Thymus (tissue), 11 donors: ENCODE data around the gene CA10. TPM values are rescaled to one million over a fixed set of nuclear protein-coding genes. Genes with fewer than 3 reads are reported as not detected.

Experiments used
- DNase-seq, 9 donors: peaks; one replicate each; pipeline ENCODE4 v3.0.0-alpha.2; 2013; ENCODE audit warnings: low spot score in 9 of 9, low read depth in 6 of 9, missing footprints in 1 of 9
- H3K27ac ChIP-seq, 2 donors: one replicate each; pipeline ENCODE4 v1.5.1; 2013; ENCODE audit warnings: control low read depth in 1 of 2, low read depth in 1 of 2, low read length in 1 of 2, mild to moderate bottlenecking in 1 of 2, moderate library complexity in 1 of 2
- H3K27me3 ChIP-seq, 2 donors: one replicate each; pipeline ENCODE4 v1.5.1; 2013; ENCODE audit warnings: low read length in 1 of 2; ENCODE audit not compliant: control insufficient read depth in 2 of 2, insufficient read depth in 1 of 2
- H3K36me3 ChIP-seq, 2 donors: one replicate each; pipeline ENCODE4 v1.5.1; 2013; ENCODE audit warnings: low read length in 1 of 2, mild to moderate bottlenecking in 1 of 2, moderate library complexity in 1 of 2; ENCODE audit not compliant: control insufficient read depth in 2 of 2, insufficient read depth in 2 of 2
- H3K4me1 ChIP-seq, 2 donors: one replicate each; pipeline ENCODE4 v1.5.1; 2013; ENCODE audit warnings: low read length in 2 of 2; ENCODE audit not compliant: control insufficient read depth in 2 of 2, insufficient read depth in 2 of 2
- H3K4me3 ChIP-seq, 2 donors: one replicate each; pipeline ENCODE4 v1.5.1; 2013; ENCODE audit warnings: low read length in 2 of 2, control low read depth in 1 of 2, mild to moderate bottlenecking in 1 of 2
- H3K9me3 ChIP-seq, 2 donors: one replicate each; pipeline ENCODE4 v1.5.1; 2013; ENCODE audit warnings: low read length in 1 of 2, mild to moderate bottlenecking in 1 of 2; ENCODE audit not compliant: control insufficient read depth in 2 of 2, insufficient read depth in 1 of 2
- WGBS: extraction: QIAGEN DNeasy Blood & Tissue Kit; methylation state at CpG from one replicate; pipeline ENCODE4 v1.1.7; 2013; 5-methylcytosine and 5-hydroxymethylcytosine counted together
- polyA plus RNA-seq: library from polyadenylated mRNA; stranded (reverse); fragments of 200-250 nt; gene quantifications from one replicate; pipeline ENCODE4 v1.2.3, GENCODE V29; 2013
- total RNA-seq: library from RNA; stranded (reverse); fragments of 120-200 nt; gene quantifications from one replicate; pipeline ENCODE4 v1.2.4, GENCODE V29; 2013
- donor health status: healthy.

Gene CA10
- total and polyA plus RNA-seq, 2 donors, result 0.25 to 0.61 TPM

DNA sequence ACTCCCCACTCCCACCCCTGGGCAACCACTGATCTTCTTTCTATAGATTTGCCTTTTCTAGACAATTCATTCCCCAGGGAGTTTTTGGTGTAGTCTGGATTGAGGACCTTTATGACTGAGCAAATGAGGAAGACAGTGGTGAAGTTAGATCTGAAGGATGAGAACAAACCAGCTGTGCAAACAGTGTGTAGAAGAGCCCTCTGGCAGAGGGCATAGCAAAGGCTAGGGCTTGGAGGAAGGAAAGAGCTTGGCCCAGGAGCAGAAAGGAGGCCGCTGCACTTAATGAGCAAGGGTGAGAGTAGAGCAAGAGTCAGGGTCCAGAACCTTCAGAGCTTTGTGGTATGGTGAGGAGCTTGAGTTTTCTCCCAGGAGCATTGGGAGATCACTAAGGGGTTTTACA lies 352.7 kb downstream of the CA10 start:
- no peak for DNase-seq
- Histone ChIP-seq H3K4me3 (no peak overlapping the region), H3K36me3 (no peaks in the 10 kb centered on the region), H3K9me3 (no peaks in the 10 kb centered on the region), H3K4me1 (no peaks in the 10 kb centered on the region), H3K27ac (no peak overlapping the region), H3K27me3 (no peaks in the 10 kb centered on the region)
- 88% methylated on average over 1 of the region's 1 CpG for WGBS

DNA sequence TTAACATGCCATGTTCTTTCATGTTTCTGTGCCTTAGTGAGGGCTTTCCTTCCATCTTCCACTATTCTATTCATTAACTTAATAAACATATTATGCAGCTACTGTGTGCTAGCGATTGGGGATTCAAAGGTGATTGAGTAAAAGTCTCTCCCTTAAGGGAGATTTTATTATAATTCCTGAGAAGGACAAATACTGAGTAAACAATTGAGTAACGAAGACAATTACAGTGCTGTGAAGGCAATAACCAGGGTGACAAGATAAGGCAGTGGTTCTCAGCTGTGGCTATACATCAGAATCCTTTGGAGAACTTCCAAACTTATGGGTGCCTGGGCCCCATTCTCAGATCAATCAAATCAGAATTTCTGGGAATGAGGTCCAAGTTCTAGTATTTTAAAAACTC lies 353.3 kb downstream of the CA10 start:
- Histone ChIP-seq H3K27ac (no peak overlapping the region), H3K4me3 (no peak overlapping the region), H3K9me3 (no peaks in the 10 kb centered on the region), H3K27me3 (no peaks in the 10 kb centered on the region), H3K36me3 (no peaks in the 10 kb centered on the region), H3K4me1 (no peaks in the 10 kb centered on the region)
- no peak for DNase-seq
- WGBS, result 81% methylated on average over 2 of the region's 2 CpGs

DNA sequence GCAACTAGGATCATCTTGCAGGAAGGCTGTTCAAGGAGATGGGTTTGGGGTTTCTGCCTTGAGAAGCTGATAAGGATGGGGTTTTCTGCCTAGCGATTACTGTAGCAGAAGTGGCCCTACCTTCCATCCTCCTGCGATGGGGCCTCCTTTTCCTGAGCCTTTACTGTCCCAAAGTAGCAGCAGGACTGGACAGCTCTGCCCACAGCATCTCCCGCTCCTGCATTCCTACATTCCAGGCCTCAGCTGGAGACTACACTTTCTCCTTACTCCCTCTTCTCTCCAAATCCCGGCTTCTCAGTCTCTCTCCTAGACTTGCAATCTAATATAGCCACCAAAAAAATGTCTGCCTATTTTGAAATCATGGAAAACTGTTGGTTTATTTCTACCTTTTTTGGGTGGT lies 355.4 kb downstream of the CA10 start:
- Histone ChIP-seq H3K27ac (no peak overlapping the region), H3K27me3 (no peaks in the 10 kb centered on the region), H3K4me1 (no peaks in the 10 kb centered on the region), H3K36me3 (no peaks in the 10 kb centered on the region), H3K9me3 (no peaks in the 10 kb centered on the region), H3K4me3 (no peak overlapping the region)
- WGBS, result 75% methylated on average over 4 of the region's 4 CpGs
- DNase-seq, result no peak

DNA sequence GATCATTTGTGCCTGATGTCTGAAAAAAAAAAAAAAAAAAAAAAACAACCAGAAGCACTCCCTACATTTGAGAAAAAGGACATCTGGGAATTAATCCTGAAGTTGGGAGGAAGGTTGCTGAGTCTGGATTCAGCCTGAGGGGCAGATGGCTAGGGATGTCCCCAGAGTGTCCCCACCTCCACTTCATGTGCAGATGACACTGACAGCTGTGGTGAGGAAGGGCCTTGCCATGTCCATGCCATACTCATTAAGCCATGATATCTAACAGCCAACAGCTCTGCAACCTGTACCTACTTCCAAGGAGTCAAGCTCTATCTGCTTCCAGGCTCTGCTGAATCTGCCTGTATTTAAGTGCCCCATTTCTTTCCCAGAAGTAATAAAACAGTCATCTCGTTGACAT lies 356.0 kb downstream of the CA10 start:
- Histone ChIP-seq H3K27me3 (no peaks in the 10 kb centered on the region), H3K9me3 (no peaks in the 10 kb centered on the region), H3K4me3 (no peak overlapping the region), H3K4me1 (no peaks in the 10 kb centered on the region), H3K27ac (no peak overlapping the region), H3K36me3 (no peaks in the 10 kb centered on the region)
- DNase-seq, result no peak
- WGBS, result 82% methylated on average over 1 of the region's 1 CpG

DNA sequence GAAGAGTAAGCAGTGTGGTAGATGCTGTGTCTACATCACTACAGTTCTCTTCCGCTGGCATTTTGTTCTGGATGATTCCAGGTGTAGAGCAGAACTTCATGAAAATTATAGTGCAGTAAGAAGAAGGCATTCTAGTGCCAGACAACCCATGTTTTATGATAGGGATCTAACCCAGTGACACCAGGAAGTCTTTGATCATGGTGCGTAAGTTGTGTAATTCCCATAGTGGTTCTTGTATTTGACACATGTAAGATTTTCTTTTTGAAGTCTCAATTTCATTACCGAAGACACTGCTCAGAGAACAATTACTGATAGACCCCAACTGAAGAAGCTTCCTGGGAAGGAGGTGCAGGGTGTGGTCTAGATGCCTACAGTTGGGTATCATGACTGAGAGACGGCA lies 356.9 kb downstream of the CA10 start:
- Histone ChIP-seq H3K27ac (no peak overlapping the region), H3K36me3 (no peaks in the 10 kb centered on the region), H3K4me1 (no peaks in the 10 kb centered on the region), H3K9me3 (no peaks in the 10 kb centered on the region), H3K4me3 (no peak overlapping the region), H3K27me3 (no peaks in the 10 kb centered on the region)
- 84% methylated on average over 4 of the region's 4 CpGs for WGBS
- no peak for DNase-seq

DNA sequence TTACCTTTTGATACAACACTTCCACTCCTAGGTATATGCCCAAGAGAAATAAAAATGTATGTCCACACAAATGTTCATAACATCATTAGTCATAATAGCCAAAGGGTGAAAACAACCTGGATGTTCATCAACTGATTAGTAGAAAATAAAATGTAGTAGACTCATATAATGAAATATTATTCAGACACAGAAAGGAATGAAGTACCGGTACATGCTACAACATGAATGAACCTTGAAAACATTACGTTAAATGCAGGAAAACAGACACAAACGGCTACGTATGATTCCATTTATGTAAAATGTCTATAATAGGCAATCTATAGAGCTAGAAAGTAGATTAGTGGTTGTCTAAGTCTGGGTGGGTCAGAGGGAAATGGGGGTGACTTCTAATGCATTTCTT lies 358.5 kb downstream of the CA10 start:
- H3K4me1 ChIP-seq, result no peaks in the 10 kb centered on the region
- WGBS, result 96% methylated on average over 4 of the region's 4 CpGs
- DNase-seq, result no peak
- H3K4me3 ChIP-seq, result no peak overlapping the region
- no peaks in the 10 kb centered on the region for H3K9me3 ChIP-seq
- no peaks in the 10 kb centered on the region for H3K27me3 ChIP-seq
- no peaks in the 10 kb centered on the region for H3K36me3 ChIP-seq
- no peak overlapping the region for H3K27ac ChIP-seq

DNA sequence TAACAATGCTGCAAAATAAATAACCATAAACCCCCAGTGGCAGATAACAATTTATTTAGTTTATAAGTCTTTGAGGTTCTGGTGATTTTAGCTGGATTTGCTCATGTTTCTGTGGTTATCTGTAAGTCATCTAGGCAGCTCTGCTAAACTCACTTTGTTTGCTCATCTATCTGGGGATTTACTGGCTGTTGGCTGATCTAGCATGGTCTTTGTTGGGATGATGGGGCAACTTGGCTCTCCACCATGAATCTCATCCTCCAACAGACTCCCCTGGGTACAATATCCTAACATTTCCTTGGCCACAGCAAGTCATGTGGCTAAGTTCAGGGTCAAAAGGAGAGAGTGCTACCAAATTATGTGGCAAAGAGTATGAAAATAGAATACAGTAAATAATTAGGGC lies 359.3 kb downstream of the CA10 start:
- H3K4me1 ChIP-seq, result no peaks in the 10 kb centered on the region
- DNase-seq, result no peak
- no peaks in the 10 kb centered on the region for H3K27me3 ChIP-seq
- H3K27ac ChIP-seq, result no peak overlapping the region
- no peaks in the 10 kb centered on the region for H3K36me3 ChIP-seq
- no peaks in the 10 kb centered on the region for H3K9me3 ChIP-seq
- no peak overlapping the region for H3K4me3 ChIP-seq

DNA sequence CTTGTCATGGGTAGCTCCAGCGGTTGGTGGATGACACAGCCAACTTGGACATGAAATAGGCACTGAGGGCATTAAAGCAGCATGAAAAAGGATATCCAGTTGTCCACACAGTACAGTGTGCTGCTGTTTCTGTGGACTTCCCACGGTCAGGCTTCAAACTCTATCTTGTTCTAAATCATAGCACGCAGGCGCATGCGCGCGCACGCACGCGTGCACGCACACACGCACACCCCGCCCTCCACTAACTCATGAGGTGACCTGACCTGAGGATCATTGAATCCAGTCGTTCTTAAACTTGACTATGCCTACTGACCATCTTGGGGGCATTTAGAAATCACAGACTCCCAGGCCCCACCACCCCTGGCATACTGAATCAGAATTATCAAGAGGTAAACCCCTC lies 361.4 kb downstream of the CA10 start:
- Histone ChIP-seq H3K27me3 (no peaks in the 10 kb centered on the region), H3K9me3 (no peaks in the 10 kb centered on the region), H3K4me3 (no peak overlapping the region), H3K4me1 (no peaks in the 10 kb centered on the region), H3K36me3 (no peaks in the 10 kb centered on the region), H3K27ac (no peak overlapping the region)
- WGBS, result 92% methylated on average over 14 of the region's 14 CpGs
- DNase-seq, result no peak

DNA sequence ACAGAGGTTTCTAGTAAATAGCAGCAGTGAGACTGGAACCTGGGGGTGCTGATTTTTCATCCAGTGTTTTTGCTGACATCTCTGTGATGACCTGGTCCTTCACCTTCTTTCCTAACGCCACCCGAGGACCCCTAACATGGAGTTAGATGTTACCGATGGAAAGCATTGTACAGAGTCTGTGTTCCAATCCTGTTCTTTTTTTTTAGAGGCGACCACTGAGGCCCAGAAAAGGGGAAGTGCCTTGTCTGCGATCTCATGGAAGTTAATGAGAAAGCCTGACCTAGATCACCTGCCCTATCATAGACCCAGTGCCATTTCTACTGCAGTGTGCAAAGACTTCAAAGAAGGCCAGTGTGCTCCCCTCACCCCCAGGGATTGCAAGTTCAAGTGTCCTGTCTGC lies 362.5 kb downstream of the CA10 start:
- DNase-seq, result no peak
- no peaks in the 10 kb centered on the region for H3K27me3 ChIP-seq
- H3K27ac ChIP-seq, result no peak overlapping the region
- H3K4me1 ChIP-seq, result no peaks in the 10 kb centered on the region
- H3K4me3 ChIP-seq, result no peak overlapping the region
- WGBS, result 92% methylated on average over 5 of the region's 5 CpGs
- no peaks in the 10 kb centered on the region for H3K36me3 ChIP-seq
- no peaks in the 10 kb centered on the region for H3K9me3 ChIP-seq

DNA sequence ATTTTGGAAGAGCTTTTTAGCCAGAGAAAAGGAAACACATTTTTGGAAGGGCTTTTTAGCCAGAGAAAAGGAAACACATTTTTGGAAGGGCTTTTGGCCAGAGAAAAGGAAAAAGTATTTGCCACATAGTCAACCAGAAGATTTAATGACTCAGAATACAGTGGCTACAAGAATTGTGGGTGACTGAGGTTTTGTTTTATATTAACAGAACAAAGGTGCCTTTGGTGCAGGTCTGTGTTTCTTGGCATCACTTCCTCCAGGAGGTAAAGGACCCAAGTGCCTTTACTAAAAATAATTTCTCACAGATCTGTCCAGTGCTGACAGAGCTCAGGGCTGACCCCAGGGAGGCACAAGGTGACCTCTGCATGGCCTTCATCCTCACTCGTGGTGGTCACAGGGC lies 363.1 kb downstream of the CA10 start:
- no peaks in the 10 kb centered on the region for H3K27me3 ChIP-seq
- H3K4me1 ChIP-seq, result no peaks in the 10 kb centered on the region
- H3K9me3 ChIP-seq, result no peaks in the 10 kb centered on the region
- H3K4me3 ChIP-seq, result no peak overlapping the region
- 81% methylated on average over 1 of the region's 1 CpG for WGBS
- H3K27ac ChIP-seq, result no peak overlapping the region
- H3K36me3 ChIP-seq, result no peaks in the 10 kb centered on the region
- DNase-seq, result no peak
